WTC11 (cell line): ENCODE measurements around the gene ARG2. TPM values are rescaled to one million over a fixed set of nuclear protein-coding genes. Genes with fewer than 3 reads are reported as not detected.

Experiments
- ATAC-seq: fragments of 200-7000 bp; cut with Tn5 transposase; 2 replicates; pipeline ENCODE4 v1.10.0; 2021; ENCODE audit warnings: mild to moderate bottlenecking, moderate library complexity
- CTCF ChIA-PET: fragments of 300-600 bp; sonication (Branson Sonifier 250); formaldehyde crosslinking; loops from one replicate; lab custom pipeline; 2021; ENCODE audit warnings: antibody characterized with exemption; lab: Charles Lee
- POLR2A ChIA-PET: fragments of 350-600 bp; sonication (Branson Sonifier 250); formaldehyde crosslinking; loops from one replicate; lab custom pipeline; 2021; ENCODE audit warnings: antibody characterized with exemption; lab: Charles Lee
- DNase-seq: peaks from one replicate; pipeline ENCODE4 v3.0.0; 2021; ENCODE audit warnings: low spot score
- H3K27ac Mint-ChIP-seq: 2 replicates; pipeline ENCODE4 v1.8.0; 2021; ENCODE audit warnings: mixed read lengths
- H3K27me3 Mint-ChIP-seq: 2 replicates; pipeline ENCODE4 v1.8.0; 2021; ENCODE audit warnings: low read depth, mild to moderate bottlenecking, moderate library complexity, mixed read lengths
- H3K36me3 Mint-ChIP-seq: 2 replicates; pipeline ENCODE4 v1.8.0; 2021; ENCODE audit warnings: mixed read lengths
- H3K4me1 Mint-ChIP-seq: 2 replicates; pipeline ENCODE4 v1.8.0; 2022; ENCODE audit warnings: mixed read lengths
- H3K4me3 Mint-ChIP-seq: 2 replicates; pipeline ENCODE4 v1.8.0; 2021; ENCODE audit warnings: mild to moderate bottlenecking, moderate library complexity, mixed read lengths
- H3K9me3 Mint-ChIP-seq: 2 replicates; pipeline ENCODE4 v1.8.0; 2021; ENCODE audit warnings: mixed read lengths
- CREM ChIP-seq: sonication (generic); formaldehyde crosslinking; IDR thresholded peaks from 2 replicates; pipeline ENCODE4 v1.8.1; 2022; ENCODE audit warnings: mild to moderate bottlenecking, missing genetic modification reagents, moderate library complexity
- E2F5 ChIP-seq: sonication (generic); formaldehyde crosslinking; IDR thresholded peaks from 2 replicates; pipeline ENCODE4 v1.8.1; 2022; ENCODE audit warnings: mild to moderate bottlenecking, moderate library complexity, missing genetic modification reagents
- EMX1 ChIP-seq: fragments of 250-450 bp; sonication (Bioruptor Pico); IDR thresholded peaks from 2 replicates; pipeline ENCODE4 v1.8.0; 2021; ENCODE audit warnings: mild to moderate bottlenecking
- ESRRA ChIP-seq: sonication (generic); formaldehyde crosslinking; IDR thresholded peaks from 2 replicates; pipeline ENCODE4 v1.8.1; 2022; ENCODE audit warnings: mild to moderate bottlenecking, missing genetic modification reagents, borderline replicate concordance
- GTF2I ChIP-seq: fragments of 250-450 bp; sonication (Bioruptor Pico); conservative IDR thresholded peaks from 2 replicates; pipeline ENCODE4 v1.4.0; 2021; ENCODE audit warnings: mild to moderate bottlenecking
- KAT7 ChIP-seq: sonication (generic); formaldehyde crosslinking; IDR thresholded peaks from 2 replicates; pipeline ENCODE4 v1.8.1; 2023; ENCODE audit warnings: missing genetic modification reagents, mild to moderate bottlenecking, borderline replicate concordance
- NFYB ChIP-seq: sonication (generic); formaldehyde crosslinking; conservative IDR thresholded peaks from 2 replicates; pipeline ENCODE4 v1.8.0; 2022; ENCODE audit warnings: low read depth, missing genetic modification reagents
- PREB ChIP-seq: sonication (generic); formaldehyde crosslinking; IDR thresholded peaks from 2 replicates; pipeline ENCODE4 v1.8.1; 2022; ENCODE audit warnings: mild to moderate bottlenecking, missing genetic modification reagents, moderate library complexity, borderline replicate concordance
- PRRX2 ChIP-seq: fragments of 250-450 bp; sonication (Bioruptor Pico); IDR thresholded peaks from 2 replicates; pipeline ENCODE4 v1.8.0; 2021; ENCODE audit warnings: mild to moderate bottlenecking
- RORB ChIP-seq: fragments of 250-450 bp; sonication (Bioruptor Pico); IDR thresholded peaks from 2 replicates; pipeline ENCODE4 v1.9.0; 2021; ENCODE audit warnings: mild to moderate bottlenecking
- SOX15 ChIP-seq: fragments of 250-450 bp; sonication (Bioruptor Pico); IDR thresholded peaks from 2 replicates; pipeline ENCODE4 v1.9.0; 2021; ENCODE audit warnings: mild to moderate bottlenecking
- TCF7 ChIP-seq: sonication (generic); formaldehyde crosslinking; IDR thresholded peaks from 2 replicates; pipeline ENCODE4 v1.8.0; 2022; ENCODE audit warnings: mild to moderate bottlenecking, low read depth, missing genetic modification reagents, moderate library complexity
- ZBTB43 ChIP-seq: sonication (generic); formaldehyde crosslinking; IDR thresholded peaks from 2 replicates; pipeline ENCODE4 v1.8.1; 2023; ENCODE audit warnings: mild to moderate bottlenecking, missing genetic modification reagents
- ZNF671 ChIP-seq: fragments of 250-450 bp; sonication (Bioruptor Pico); IDR thresholded peaks from 2 replicates; pipeline ENCODE4 v1.8.0; 2021; ENCODE audit warnings: mild to moderate bottlenecking
- total RNA-seq: library from RNA; stranded (reverse); gene quantifications from 3 replicates; pipeline ENCODE4 v1.2.3, GENCODE V29; 2021
- TF ChIP-seq, protein P1 (sequence below): sonication (generic); formaldehyde crosslinking; IDR thresholded peaks from 2 replicates; pipeline ENCODE4 v1.8.1; 2023; ENCODE audit warnings: mild to moderate bottlenecking, missing genetic modification reagents, borderline replicate concordance
- TF ChIP-seq, protein P2 (sequence below): sonication (generic); formaldehyde crosslinking; IDR thresholded peaks from 2 replicates; pipeline ENCODE4 v1.8.1; 2023; ENCODE audit warnings: mild to moderate bottlenecking, moderate library complexity, missing genetic modification reagents
- TF ChIP-seq, protein P3 (sequence below): sonication (generic); formaldehyde crosslinking; IDR thresholded peaks from 2 replicates; pipeline ENCODE4 v1.8.0; 2023; ENCODE audit warnings: missing genetic modification reagents, mild to moderate bottlenecking, borderline replicate concordance
- TF ChIP-seq, protein P4 (sequence below): sonication (generic); formaldehyde crosslinking; IDR thresholded peaks from 2 replicates; pipeline ENCODE4 v1.8.0; 2022; ENCODE audit warnings: mild to moderate bottlenecking, missing genetic modification reagents

The ARG2 gene
- total RNA-seq, 1 experiment from 2014 or later, result 29.8 TPM

GRCh38 chr14:67674480-67675218 lies 54.9 kb downstream of the ARG2 start, which contains the start of gene VTI1B (continued):
- TF ChIP-seq, protein P1, sequence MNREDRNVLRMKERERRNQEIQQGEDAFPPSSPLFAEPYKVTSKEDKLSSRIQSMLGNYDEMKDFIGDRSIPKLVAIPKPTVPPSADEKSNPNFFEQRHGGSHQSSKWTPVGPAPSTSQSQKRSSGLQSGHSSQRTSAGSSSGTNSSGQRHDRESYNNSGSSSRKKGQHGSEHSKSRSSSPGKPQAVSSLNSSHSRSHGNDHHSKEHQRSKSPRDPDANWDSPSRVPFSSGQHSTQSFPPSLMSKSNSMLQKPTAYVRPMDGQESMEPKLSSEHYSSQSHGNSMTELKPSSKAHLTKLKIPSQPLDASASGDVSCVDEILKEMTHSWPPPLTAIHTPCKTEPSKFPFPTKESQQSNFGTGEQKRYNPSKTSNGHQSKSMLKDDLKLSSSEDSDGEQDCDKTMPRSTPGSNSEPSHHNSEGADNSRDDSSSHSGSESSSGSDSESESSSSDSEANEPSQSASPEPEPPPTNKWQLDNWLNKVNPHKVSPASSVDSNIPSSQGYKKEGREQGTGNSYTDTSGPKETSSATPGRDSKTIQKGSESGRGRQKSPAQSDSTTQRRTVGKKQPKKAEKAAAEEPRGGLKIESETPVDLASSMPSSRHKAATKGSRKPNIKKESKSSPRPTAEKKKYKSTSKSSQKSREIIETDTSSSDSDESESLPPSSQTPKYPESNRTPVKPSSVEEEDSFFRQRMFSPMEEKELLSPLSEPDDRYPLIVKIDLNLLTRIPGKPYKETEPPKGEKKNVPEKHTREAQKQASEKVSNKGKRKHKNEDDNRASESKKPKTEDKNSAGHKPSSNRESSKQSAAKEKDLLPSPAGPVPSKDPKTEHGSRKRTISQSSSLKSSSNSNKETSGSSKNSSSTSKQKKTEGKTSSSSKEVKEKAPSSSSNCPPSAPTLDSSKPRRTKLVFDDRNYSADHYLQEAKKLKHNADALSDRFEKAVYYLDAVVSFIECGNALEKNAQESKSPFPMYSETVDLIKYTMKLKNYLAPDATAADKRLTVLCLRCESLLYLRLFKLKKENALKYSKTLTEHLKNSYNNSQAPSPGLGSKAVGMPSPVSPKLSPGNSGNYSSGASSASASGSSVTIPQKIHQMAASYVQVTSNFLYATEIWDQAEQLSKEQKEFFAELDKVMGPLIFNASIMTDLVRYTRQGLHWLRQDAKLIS (CRISPR knock-in tag), result no peak
- TF ChIP-seq E2F5 (peak; percentile 74), CREM (peak; percentile 32; the same call in 1 of the 2 replicates), ESRRA (0 out of 2 replicates have a peak, but pooled peaks have one; percentile 80), ZBTB43 (CRISPR knock-in tag) (0 out of 2 replicates have a peak, but pooled peaks have one; percentile 27), KAT7 (peak; percentile 47; the same call in 1 of the 2 replicates), ZNF671 (CRISPR knock-in tag) (peak; percentile 71; the same call in 1 of the 2 replicates), RORB (CRISPR knock-in tag) (no peak), NFYB (CRISPR knock-in tag) (0 out of 2 replicates have a peak, but pooled peaks have one; percentile 21)
- TF ChIP-seq, protein P2, sequence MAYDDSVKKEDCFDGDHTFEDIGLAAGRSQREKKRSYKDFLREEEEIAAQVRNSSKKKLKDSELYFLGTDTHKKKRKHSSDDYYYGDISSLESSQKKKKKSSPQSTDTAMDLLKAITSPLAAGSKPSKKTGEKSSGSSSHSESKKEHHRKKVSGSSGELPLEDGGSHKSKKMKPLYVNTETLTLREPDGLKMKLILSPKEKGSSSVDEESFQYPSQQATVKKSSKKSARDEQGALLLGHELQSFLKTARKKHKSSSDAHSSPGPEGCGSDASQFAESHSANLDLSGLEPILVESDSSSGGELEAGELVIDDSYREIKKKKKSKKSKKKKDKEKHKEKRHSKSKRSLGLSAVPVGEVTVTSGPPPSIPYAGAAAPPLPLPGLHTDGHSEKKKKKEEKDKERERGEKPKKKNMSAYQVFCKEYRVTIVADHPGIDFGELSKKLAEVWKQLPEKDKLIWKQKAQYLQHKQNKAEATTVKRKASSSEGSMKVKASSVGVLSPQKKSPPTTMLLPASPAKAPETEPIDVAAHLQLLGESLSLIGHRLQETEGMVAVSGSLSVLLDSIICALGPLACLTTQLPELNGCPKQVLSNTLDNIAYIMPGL, result peak; percentile 90
- TF ChIP-seq, protein P3, sequence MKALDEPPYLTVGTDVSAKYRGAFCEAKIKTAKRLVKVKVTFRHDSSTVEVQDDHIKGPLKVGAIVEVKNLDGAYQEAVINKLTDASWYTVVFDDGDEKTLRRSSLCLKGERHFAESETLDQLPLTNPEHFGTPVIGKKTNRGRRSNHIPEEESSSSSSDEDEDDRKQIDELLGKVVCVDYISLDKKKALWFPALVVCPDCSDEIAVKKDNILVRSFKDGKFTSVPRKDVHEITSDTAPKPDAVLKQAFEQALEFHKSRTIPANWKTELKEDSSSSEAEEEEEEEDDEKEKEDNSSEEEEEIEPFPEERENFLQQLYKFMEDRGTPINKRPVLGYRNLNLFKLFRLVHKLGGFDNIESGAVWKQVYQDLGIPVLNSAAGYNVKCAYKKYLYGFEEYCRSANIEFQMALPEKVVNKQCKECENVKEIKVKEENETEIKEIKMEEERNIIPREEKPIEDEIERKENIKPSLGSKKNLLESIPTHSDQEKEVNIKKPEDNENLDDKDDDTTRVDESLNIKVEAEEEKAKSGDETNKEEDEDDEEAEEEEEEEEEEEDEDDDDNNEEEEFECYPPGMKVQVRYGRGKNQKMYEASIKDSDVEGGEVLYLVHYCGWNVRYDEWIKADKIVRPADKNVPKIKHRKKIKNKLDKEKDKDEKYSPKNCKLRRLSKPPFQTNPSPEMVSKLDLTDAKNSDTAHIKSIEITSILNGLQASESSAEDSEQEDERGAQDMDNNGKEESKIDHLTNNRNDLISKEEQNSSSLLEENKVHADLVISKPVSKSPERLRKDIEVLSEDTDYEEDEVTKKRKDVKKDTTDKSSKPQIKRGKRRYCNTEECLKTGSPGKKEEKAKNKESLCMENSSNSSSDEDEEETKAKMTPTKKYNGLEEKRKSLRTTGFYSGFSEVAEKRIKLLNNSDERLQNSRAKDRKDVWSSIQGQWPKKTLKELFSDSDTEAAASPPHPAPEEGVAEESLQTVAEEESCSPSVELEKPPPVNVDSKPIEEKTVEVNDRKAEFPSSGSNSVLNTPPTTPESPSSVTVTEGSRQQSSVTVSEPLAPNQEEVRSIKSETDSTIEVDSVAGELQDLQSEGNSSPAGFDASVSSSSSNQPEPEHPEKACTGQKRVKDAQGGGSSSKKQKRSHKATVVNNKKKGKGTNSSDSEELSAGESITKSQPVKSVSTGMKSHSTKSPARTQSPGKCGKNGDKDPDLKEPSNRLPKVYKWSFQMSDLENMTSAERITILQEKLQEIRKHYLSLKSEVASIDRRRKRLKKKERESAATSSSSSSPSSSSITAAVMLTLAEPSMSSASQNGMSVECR (CRISPR knock-in tag), result peak; percentile 6; the same call in 1 of the 2 replicates

GRCh38 chr14:67675219-67675582 lies 55.5 kb downstream of the ARG2 start:
- Mint-ChIP-seq H3K9me3 (no peaks in the 10 kb centered on the region), H3K27me3 (no peaks in the 10 kb centered on the region), H3K4me3 (peak overlapping the region; percentile 80), H3K27ac (peak overlapping the region; percentile 96), H3K36me3 (peaks cover 23% of the 10 kb centered on the region), H3K4me1 (peaks cover 20% of the 10 kb centered on the region)
- no peak for ATAC-seq
- ChIA-PET POLR2A (interaction anchor here (1.1 to 1.2 kb wide), 3 partner anchors 20 to 75 kb away, joined by 3 to 9 read pairs (median 4); partner anchors contain the start of genes PIGH and RDH11), CTCF (interaction anchor here (0.8 to 2.2 kb wide), 7 partner anchors 8 to 148 kb away, joined by 3 to 17 read pairs (median 4); partner anchors contain the start of genes ARG2, PIGH and RDH11)
- DNase-seq, result no peak
- TF ChIP-seq TCF7 (CRISPR knock-in tag) (no peak), PREB (no peak), PRRX2 (CRISPR knock-in tag) (0 out of 2 replicates have a peak, but pooled peaks have one; percentile 46), SOX15 (no peak), EMX1 (CRISPR knock-in tag) (0 out of 2 replicates have a peak, but pooled peaks have one; percentile 18), GTF2I (0 out of 2 replicates have a peak, but pooled peaks have one; percentile 11)
- TF ChIP-seq, protein P2, result no peak
- TF ChIP-seq, protein P4, sequence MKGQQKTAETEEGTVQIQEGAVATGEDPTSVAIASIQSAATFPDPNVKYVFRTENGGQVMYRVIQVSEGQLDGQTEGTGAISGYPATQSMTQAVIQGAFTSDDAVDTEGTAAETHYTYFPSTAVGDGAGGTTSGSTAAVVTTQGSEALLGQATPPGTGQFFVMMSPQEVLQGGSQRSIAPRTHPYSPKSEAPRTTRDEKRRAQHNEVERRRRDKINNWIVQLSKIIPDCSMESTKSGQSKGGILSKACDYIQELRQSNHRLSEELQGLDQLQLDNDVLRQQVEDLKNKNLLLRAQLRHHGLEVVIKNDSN, result no peak
